ENCODE data around the gene TNFRSF21. TPM values are rescaled to one million over a fixed set of nuclear protein-coding genes. Genes with fewer than 3 reads are reported as not detected.

TNFRSF21 gene
- total RNA-seq, 1 donor, result 1.4 TPM

GRCh38 chr6:47303861-47304260 lies 5.8 kb downstream of the TNFRSF21 start:
- no peaks in the 10 kb centered on the region for H4K20me1 ChIP-seq (ENCODE audit: insufficient read depth, low read length)
- TF ChIP-seq, protein P1, sequence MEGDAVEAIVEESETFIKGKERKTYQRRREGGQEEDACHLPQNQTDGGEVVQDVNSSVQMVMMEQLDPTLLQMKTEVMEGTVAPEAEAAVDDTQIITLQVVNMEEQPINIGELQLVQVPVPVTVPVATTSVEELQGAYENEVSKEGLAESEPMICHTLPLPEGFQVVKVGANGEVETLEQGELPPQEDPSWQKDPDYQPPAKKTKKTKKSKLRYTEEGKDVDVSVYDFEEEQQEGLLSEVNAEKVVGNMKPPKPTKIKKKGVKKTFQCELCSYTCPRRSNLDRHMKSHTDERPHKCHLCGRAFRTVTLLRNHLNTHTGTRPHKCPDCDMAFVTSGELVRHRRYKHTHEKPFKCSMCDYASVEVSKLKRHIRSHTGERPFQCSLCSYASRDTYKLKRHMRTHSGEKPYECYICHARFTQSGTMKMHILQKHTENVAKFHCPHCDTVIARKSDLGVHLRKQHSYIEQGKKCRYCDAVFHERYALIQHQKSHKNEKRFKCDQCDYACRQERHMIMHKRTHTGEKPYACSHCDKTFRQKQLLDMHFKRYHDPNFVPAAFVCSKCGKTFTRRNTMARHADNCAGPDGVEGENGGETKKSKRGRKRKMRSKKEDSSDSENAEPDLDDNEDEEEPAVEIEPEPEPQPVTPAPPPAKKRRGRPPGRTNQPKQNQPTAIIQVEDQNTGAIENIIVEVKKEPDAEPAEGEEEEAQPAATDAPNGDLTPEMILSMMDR (IDR thresholded peaks at IDR 0.05; ENCODE audit: extremely low read depth, low read depth, low read length), result no peak
- H3K79me2 ChIP-seq (ENCODE audit: insufficient read depth, low read length), result no peaks in the 10 kb centered on the region

DNA sequence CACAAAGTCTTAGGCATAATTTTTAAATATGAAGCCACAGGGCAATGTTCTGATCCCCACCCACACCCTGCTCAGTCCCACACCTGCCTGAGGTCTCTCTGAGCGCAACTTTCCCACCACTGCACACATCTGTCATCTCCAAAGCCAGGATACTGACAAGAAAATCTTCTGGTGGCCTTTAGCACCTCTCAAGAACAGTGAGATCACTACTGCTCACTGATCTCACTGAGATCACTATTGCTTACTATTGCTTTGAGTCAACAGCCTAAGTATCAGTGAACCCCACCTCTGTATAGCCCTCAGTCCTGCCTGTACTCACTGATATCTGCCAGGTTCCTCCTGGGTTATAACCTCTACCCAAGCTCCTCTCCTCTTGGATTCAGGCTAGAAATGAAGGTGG lies 6.4 kb downstream of the TNFRSF21 start:
- H3K36me3 ChIP-seq (ENCODE audit: insufficient read depth, low read length), result no peaks in the 10 kb centered on the region
- H3K79me2 ChIP-seq (ENCODE audit: insufficient read depth, low read length), result no peaks in the 10 kb centered on the region
- TF ChIP-seq, protein P1 (IDR thresholded peaks at IDR 0.05; ENCODE audit: extremely low read depth, low read depth, low read length), result no peak
- no peak overlapping the region for H3K4me2 ChIP-seq (ENCODE audit: insufficient read depth, low read length)
- peaks cover under 1% of the 10 kb centered on the region for H3K4me1 ChIP-seq (ENCODE audit: insufficient read depth, low read length)
- H3K27ac ChIP-seq (ENCODE audit: low read depth, low read length), result no peak overlapping the region
- no peak overlapping the region for H2AFZ ChIP-seq (ENCODE audit: low read length)
- no peak for DNase-seq (ENCODE audit: insufficient read length, low spot score, missing footprints)
- peaks cover 22% of the 10 kb centered on the region for H3K27me3 ChIP-seq (ENCODE audit: insufficient read depth, low read length)
- H3K9me3 ChIP-seq (ENCODE audit: low read depth, low read length), result no peaks in the 10 kb centered on the region
- no peak overlapping the region for H3K4me3 ChIP-seq (ENCODE audit: insufficient read depth, low read length)
- no peaks in the 10 kb centered on the region for H4K20me1 ChIP-seq (ENCODE audit: insufficient read depth, low read length)

More at GRCh38 chr6:47303861-47304260, 5.8 kb downstream of the TNFRSF21 start:
- Histone ChIP-seq H3K4me3 (ENCODE audit: insufficient read depth, low read length) (no peak overlapping the region), H2AFZ (ENCODE audit: low read length) (no peak overlapping the region), H3K27me3 (ENCODE audit: insufficient read depth, low read length) (peaks cover 27% of the 10 kb centered on the region), H3K36me3 (ENCODE audit: insufficient read depth, low read length) (no peaks in the 10 kb centered on the region), H3K27ac (ENCODE audit: low read depth, low read length) (no peak overlapping the region), H3K4me1 (ENCODE audit: insufficient read depth, low read length) (peaks cover 5% of the 10 kb centered on the region), H3K4me2 (ENCODE audit: insufficient read depth, low read length) (no peak overlapping the region), H3K9me3 (ENCODE audit: low read depth, low read length) (no peaks in the 10 kb centered on the region)
- no peak for DNase-seq (ENCODE audit: insufficient read length, low spot score, missing footprints)

DNA sequence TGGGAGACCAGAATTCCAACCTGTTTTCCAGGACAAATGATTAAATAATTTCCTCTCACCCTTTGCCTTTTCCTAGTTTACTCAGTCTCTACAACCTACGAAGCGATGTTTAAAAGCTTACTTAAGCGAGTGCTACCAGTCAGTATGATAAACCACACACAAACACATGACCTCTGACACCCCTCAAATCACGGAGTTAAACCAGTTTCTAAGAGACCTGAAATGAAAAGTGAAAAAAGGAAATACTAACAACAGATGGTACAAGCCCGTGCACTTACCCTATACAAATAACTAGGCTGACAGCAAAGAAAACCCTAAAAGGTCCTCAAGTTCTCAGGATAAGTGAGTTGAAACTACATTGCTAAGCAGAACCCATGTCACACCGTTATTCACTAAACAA lies 7.7 kb downstream of the TNFRSF21 start:
- DNase-seq (ENCODE audit: insufficient read length, low spot score, missing footprints), result no peak
- Histone ChIP-seq H3K4me2 (ENCODE audit: insufficient read depth, low read length) (no peak overlapping the region), H3K27ac (ENCODE audit: low read depth, low read length) (no peak overlapping the region), H3K79me2 (ENCODE audit: insufficient read depth, low read length) (no peaks in the 10 kb centered on the region), H4K20me1 (ENCODE audit: insufficient read depth, low read length) (no peaks in the 10 kb centered on the region), H2AFZ (ENCODE audit: low read length) (no peak overlapping the region), H3K36me3 (ENCODE audit: insufficient read depth, low read length) (no peaks in the 10 kb centered on the region), H3K4me3 (ENCODE audit: insufficient read depth, low read length) (no peak overlapping the region), H3K9me3 (ENCODE audit: low read depth, low read length) (no peaks in the 10 kb centered on the region), H3K4me1 (ENCODE audit: insufficient read depth, low read length) (no peaks in the 10 kb centered on the region), H3K27me3 (ENCODE audit: insufficient read depth, low read length) (peaks cover 9% of the 10 kb centered on the region)
- TF ChIP-seq, protein P1 (IDR thresholded peaks at IDR 0.05; ENCODE audit: extremely low read depth, low read depth, low read length), result no peak

- Histone ChIP-seq H3K27ac (ENCODE audit: low read depth, low read length) (no peak overlapping the region), H3K27me3 (ENCODE audit: insufficient read depth, low read length) (peaks cover 5% of the 10 kb centered on the region), H2AFZ (ENCODE audit: low read length) (no peak overlapping the region), H3K79me2 (ENCODE audit: insufficient read depth, low read length) (no peaks in the 10 kb centered on the region), H4K20me1 (ENCODE audit: insufficient read depth, low read length) (no peaks in the 10 kb centered on the region), H3K4me1 (ENCODE audit: insufficient read depth, low read length) (no peaks in the 10 kb centered on the region), H3K36me3 (ENCODE audit: insufficient read depth, low read length) (no peaks in the 10 kb centered on the region), H3K4me3 (ENCODE audit: insufficient read depth, low read length) (no peak overlapping the region), H3K9me3 (ENCODE audit: low read depth, low read length) (no peaks in the 10 kb centered on the region), H3K4me2 (ENCODE audit: insufficient read depth, low read length) (no peak overlapping the region)
- DNase-seq (ENCODE audit: insufficient read length, low spot score, missing footprints), result no peak
- TF ChIP-seq, protein P1 (IDR thresholded peaks at IDR 0.05; ENCODE audit: extremely low read depth, low read depth, low read length), result no peak
These were observed 8.3 kb downstream of the TNFRSF21 start for GRCh38 chr6:47301441-47301840.

Measured in osteoblast (primary cell).